A673 (cell line): ENCODE data around the gene AKAP12. TPM values are rescaled to one million over a fixed set of nuclear protein-coding genes. Genes with fewer than 3 reads are reported as not detected.

ENCODE experiments used
- BruUV-seq: library from RNA; stranded (reverse); fragments of 400-500 nt; replicated peaks from 2 replicates; lab custom pipeline; 2021; lab: Mats Ljungman, UMichigan
- CTCF ChIA-PET: fragments of 300-600 bp; sonication (Branson Sonifier 250); formaldehyde crosslinking; loops from one replicate; lab custom pipeline; 2022; ENCODE audit warnings: antibody characterized with exemption; lab: Charles Lee
- POLR2A ChIA-PET: fragments of 300-600 bp; sonication (Branson Sonifier 250); formaldehyde crosslinking; loops from one replicate; lab custom pipeline; 2022; ENCODE audit warnings: antibody characterized with exemption; ENCODE audit not compliant: low non-redundant PET; lab: Charles Lee
- DNase-seq: peaks from one replicate; pipeline ENCODE4 v3.0.0-alpha.2; 2015; ENCODE audit warnings: low spot score
- H3K27ac ChIP-seq: fragments of 200-600 bp; sonication (generic); 2 replicates; pipeline ENCODE4 v1.5.1; 2016; ENCODE audit warnings: mixed run types, low read depth, mild to moderate bottlenecking, mixed read lengths, antibody characterized with exemption, low read length; ENCODE audit not compliant: poor library complexity, severe bottlenecking
- H3K27me3 ChIP-seq: fragments of 200-600 bp; sonication (generic); replicated peaks from 2 replicates; pipeline ENCODE4 v1.6.1; 2017; ENCODE audit warnings: mixed run types, low read depth, mild to moderate bottlenecking, mixed read lengths, antibody characterized with exemption, low read length; ENCODE audit not compliant: insufficient read depth, poor library complexity
- H3K36me3 ChIP-seq: fragments of 200-600 bp; sonication (generic); 2 replicates; pipeline ENCODE4 v1.6.1; 2016; ENCODE audit warnings: mixed run types, mild to moderate bottlenecking, mixed read lengths, antibody characterized with exemption, low read length; ENCODE audit not compliant: insufficient read depth, poor library complexity, severe bottlenecking
- H3K4me1 ChIP-seq: fragments of 200-600 bp; sonication (generic); 2 replicates; pipeline ENCODE4 v1.6.1; 2017; ENCODE audit warnings: mixed run types, mild to moderate bottlenecking, mixed read lengths, antibody characterized with exemption, low read length; ENCODE audit not compliant: insufficient read depth, poor library complexity, severe bottlenecking
- H3K4me3 ChIP-seq: fragments of 200-600 bp; sonication (generic); 2 replicates; pipeline ENCODE4 v1.5.1; 2016; ENCODE audit warnings: low read depth, mixed run types, mild to moderate bottlenecking, mixed read lengths, low read length; ENCODE audit not compliant: poor library complexity, severe bottlenecking
- H3K9me3 ChIP-seq: fragments of 200-600 bp; sonication (generic); 2 replicates; pipeline ENCODE4 v1.6.1; 2016; ENCODE audit warnings: mixed run types, low read depth, mild to moderate bottlenecking, mixed read lengths, antibody characterized with exemption, low read length; ENCODE audit not compliant: poor library complexity, severe bottlenecking
- CTCF ChIP-seq: fragments of 300-800, 200-600 bp; sonication (generic); conservative IDR thresholded peaks from 2 replicates; pipeline ENCODE4 v1.5.1; 2017; ENCODE audit warnings: low read depth, mild to moderate bottlenecking, antibody characterized with exemption, low read length, moderate library complexity, mixed read lengths
- EZH2 ChIP-seq: fragments of 200-600 bp; sonication (generic); IDR thresholded peaks from 2 replicates; pipeline ENCODE4 v1.6.1; 2017; ENCODE audit warnings: borderline replicate concordance, low read depth, mild to moderate bottlenecking, mixed read lengths, antibody characterized with exemption, low read length; ENCODE audit not compliant: poor library complexity, severe bottlenecking
- intact Hi-C: fragments of 100-400 bp; cut with micrococcal nuclease; formaldehyde crosslinking; loops from one replicate; pipeline ENCODE4 v1.10.0; 2022; ENCODE audit not compliant: unreplicated experiment
- total RNA-seq: library from RNA; stranded (reverse); gene quantifications from 2 replicates; pipeline ENCODE4 v1.2.3, GENCODE V29; 2021

The AKAP12 gene
- total RNA-seq, 1 experiment from 2014 or later = 37.3 TPM

- no TSS peak for BruUV-seq
- intact Hi-C loops = no loop called here
- Histone ChIP-seq H3K9me3 (no peaks in the 10 kb centered on the region), H3K27ac (no peak overlapping the region), H3K36me3 (peaks cover 7% of the 10 kb centered on the region), H3K4me3 (no peak overlapping the region), H3K27me3 (no peaks in the 10 kb centered on the region), H3K4me1 (peaks cover 12% of the 10 kb centered on the region)
- no peak for TF ChIP-seq EZH2
- TF ChIP-seq CTCF = no peak
- CTCF ChIA-PET = no interaction called here
- DNase-seq = no peak
- POLR2A ChIA-PET = no interaction called here
These were observed 134.4 kb downstream of the AKAP12 start for GRCh38 chr6:151374036-151374683.

GRCh38 chr6:151375833-151376232 lies 136.1 kb downstream of the AKAP12 start:
- Histone ChIP-seq H3K4me1 (peaks cover 17% of the 10 kb centered on the region), H3K9me3 (no peaks in the 10 kb centered on the region), H3K27ac (no peak overlapping the region), H3K27me3 (no peaks in the 10 kb centered on the region), H3K4me3 (no peak overlapping the region), H3K36me3 (peaks cover 7% of the 10 kb centered on the region)
- TF ChIP-seq EZH2 (no peak), CTCF (no peak)
- ChIA-PET CTCF (no interaction called here), POLR2A (no interaction called here)
- intact Hi-C loops = no loop called here
- DNase-seq = no peak
- no TSS peak for BruUV-seq

GRCh38 chr6:151376440-151376839 lies 136.7 kb downstream of the AKAP12 start:
- no peak overlapping the region for H3K4me3 ChIP-seq
- no peak overlapping the region for H3K27ac ChIP-seq
- POLR2A ChIA-PET = no interaction called here
- TF ChIP-seq CTCF (no peak), EZH2 (no peak)
- no peaks in the 10 kb centered on the region for H3K9me3 ChIP-seq
- DNase-seq = no peak
- CTCF ChIA-PET = no interaction called here
- H3K36me3 ChIP-seq = peaks cover 1% of the 10 kb centered on the region
- no TSS peak for BruUV-seq
- intact Hi-C loops = no loop called here
- no peaks in the 10 kb centered on the region for H3K27me3 ChIP-seq
- peaks cover 17% of the 10 kb centered on the region for H3K4me1 ChIP-seq
